ENCODE measurements around the gene MOGAT3. TPM values are rescaled to one million over a fixed set of nuclear protein-coding genes. Genes with fewer than 3 reads are reported as not detected.

MOGAT3 gene
- total and polyA plus RNA-seq, 9 of the 15 experiments (the other 6 are each of a cell fraction or from before 2014, with no cell fraction given): 0.07 to 0.17 (median 0.13) TPM; not detected in 6

DNA sequence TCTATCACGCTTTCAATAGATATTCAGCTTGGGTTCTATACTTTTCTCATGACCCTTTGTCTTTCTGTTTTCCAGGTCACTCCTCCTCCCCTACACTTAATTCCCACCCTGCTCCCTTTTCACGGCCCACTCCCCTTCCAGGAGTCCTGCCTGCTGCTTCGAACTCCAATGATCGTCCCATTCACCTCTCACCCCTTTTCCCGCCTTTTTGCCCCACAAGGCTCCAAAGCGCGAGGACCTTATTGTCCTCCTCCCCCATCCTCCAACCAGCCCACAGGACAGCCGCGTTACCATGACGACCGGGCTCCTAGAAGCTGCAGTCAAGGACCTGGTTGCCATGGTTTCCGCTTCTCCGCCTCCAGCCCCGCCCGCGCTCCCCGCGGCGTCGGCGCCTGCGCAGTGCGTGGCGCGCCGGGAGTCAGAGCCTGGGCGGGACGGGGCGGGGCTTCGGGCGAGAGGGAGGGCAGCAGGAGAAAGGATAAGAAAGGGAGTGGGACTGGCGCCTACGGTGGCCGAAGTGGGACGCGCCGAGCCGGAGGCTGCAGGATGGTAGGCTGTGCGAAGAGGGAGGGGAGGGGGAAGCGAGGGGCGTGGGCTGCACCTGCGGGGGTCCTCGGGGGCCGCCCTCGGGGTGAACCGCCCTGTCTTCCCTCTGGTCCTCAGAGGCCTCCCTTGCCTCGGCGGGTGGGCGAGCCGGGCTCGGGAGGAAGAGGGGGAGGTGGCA lies 46.7 kb downstream of the MOGAT3 start, which contains the start of gene AP1S1 (continued):
- TF ChIP-seq MAFK (IDR thresholded peaks at IDR 0.05; ENCODE audit: low read length) (no peak), KLF10 (CRISPR knock-in tag; IDR thresholded peaks at IDR 0.05) (no peak), FOXJ3 (CRISPR knock-in tag; IDR thresholded peaks at IDR 0.05) (no peak), RB1 (IDR thresholded peaks at IDR 0.05; ENCODE audit: low read depth) (peak; percentile 96), TBP (optimal IDR thresholded peaks at IDR 0.05; ENCODE audit: low read depth, low read length) (peak; percentile 63), HDAC3 (IDR thresholded peaks at IDR 0.05; ENCODE audit: borderline replicate concordance, partially characterized antibody) (no peak), CCAR2 (IDR thresholded peaks at IDR 0.05; ENCODE audit: low read depth, low read length) (no peak), NFE2 (IDR thresholded peaks at IDR 0.05; ENCODE audit: low read depth) (no peak), NUFIP1 (IDR thresholded peaks at IDR 0.05; ENCODE audit: partially characterized antibody) (no peak), DNMT1 (IDR thresholded peaks at IDR 0.05) (no peak), TOE1 (IDR thresholded peaks at IDR 0.05; ENCODE audit: borderline replicate concordance) (peak; percentile 68; the same call in 1 of the 2 replicates), TOE1 (CRISPR knock-in tag; IDR thresholded peaks at IDR 0.05; ENCODE audit: borderline replicate concordance, low read depth) (no peak), NEUROD1 (IDR thresholded peaks at IDR 0.05; ENCODE audit: borderline replicate concordance, low read depth, low read length, partially characterized antibody) (peak; percentile 65), MYNN (IDR thresholded peaks at IDR 0.05) (peak; percentile 92; the same call in 1 of the 2 replicates), MYNN (CRISPR knock-in tag; IDR thresholded peaks at IDR 0.05) (no peak), SLC30A9 (CRISPR knock-in tag; IDR thresholded peaks at IDR 0.05) (no peak), CC2D1A (IDR thresholded peaks at IDR 0.05) (no peak), ERF (CRISPR knock-in tag; IDR thresholded peaks at IDR 0.05) (no peak), U2AF2 (optimal IDR thresholded peaks at IDR 0.05; ENCODE audit: low read depth, low read length) (no peak)
- TF ChIP-seq, protein P1, sequence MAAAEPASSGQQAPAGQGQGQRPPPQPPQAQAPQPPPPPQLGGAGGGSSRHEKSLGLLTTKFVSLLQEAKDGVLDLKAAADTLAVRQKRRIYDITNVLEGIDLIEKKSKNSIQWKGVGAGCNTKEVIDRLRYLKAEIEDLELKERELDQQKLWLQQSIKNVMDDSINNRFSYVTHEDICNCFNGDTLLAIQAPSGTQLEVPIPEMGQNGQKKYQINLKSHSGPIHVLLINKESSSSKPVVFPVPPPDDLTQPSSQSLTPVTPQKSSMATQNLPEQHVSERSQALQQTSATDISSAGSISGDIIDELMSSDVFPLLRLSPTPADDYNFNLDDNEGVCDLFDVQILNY (CRISPR knock-in tag; IDR thresholded peaks at IDR 0.05): 0 out of 2 replicates have a peak, but pooled peaks have one; percentile 62
- TF ChIP-seq, protein P2, sequence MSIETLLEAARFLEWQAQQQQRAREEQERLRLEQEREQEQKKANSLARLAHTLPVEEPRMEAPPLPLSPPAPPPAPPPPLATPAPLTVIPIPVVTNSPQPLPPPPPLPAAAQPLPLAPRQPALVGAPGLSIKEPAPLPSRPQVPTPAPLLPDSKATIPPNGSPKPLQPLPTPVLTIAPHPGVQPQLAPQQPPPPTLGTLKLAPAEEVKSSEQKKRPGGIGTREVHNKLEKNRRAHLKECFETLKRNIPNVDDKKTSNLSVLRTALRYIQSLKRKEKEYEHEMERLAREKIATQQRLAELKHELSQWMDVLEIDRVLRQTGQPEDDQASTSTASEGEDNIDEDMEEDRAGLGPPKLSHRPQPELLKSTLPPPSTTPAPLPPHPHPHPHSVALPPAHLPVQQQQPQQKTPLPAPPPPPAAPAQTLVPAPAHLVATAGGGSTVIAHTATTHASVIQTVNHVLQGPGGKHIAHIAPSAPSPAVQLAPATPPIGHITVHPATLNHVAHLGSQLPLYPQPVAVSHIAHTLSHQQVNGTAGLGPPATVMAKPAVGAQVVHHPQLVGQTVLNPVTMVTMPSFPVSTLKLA (conservative IDR thresholded peaks at IDR 0.05): peak in 1 of 2 experiments; percentile 52; a peak in 1 of 4 replicates
- TF ChIP-seq, protein P3, sequence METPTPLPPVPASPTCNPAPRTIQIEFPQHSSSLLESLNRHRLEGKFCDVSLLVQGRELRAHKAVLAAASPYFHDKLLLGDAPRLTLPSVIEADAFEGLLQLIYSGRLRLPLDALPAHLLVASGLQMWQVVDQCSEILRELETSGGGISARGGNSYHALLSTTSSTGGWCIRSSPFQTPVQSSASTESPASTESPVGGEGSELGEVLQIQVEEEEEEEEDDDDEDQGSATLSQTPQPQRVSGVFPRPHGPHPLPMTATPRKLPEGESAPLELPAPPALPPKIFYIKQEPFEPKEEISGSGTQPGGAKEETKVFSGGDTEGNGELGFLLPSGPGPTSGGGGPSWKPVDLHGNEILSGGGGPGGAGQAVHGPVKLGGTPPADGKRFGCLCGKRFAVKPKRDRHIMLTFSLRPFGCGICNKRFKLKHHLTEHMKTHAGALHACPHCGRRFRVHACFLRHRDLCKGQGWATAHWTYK (CRISPR knock-in tag; IDR thresholded peaks at IDR 0.05): no peak
- TF ChIP-seq, protein P4, sequence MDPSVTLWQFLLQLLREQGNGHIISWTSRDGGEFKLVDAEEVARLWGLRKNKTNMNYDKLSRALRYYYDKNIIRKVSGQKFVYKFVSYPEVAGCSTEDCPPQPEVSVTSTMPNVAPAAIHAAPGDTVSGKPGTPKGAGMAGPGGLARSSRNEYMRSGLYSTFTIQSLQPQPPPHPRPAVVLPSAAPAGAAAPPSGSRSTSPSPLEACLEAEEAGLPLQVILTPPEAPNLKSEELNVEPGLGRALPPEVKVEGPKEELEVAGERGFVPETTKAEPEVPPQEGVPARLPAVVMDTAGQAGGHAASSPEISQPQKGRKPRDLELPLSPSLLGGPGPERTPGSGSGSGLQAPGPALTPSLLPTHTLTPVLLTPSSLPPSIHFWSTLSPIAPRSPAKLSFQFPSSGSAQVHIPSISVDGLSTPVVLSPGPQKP (CRISPR knock-in tag; IDR thresholded peaks at IDR 0.05): no peak
- TF ChIP-seq, protein P5, sequence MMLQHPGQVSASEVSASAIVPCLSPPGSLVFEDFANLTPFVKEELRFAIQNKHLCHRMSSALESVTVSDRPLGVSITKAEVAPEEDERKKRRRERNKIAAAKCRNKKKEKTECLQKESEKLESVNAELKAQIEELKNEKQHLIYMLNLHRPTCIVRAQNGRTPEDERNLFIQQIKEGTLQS (IDR thresholded peaks at IDR 0.05): no peak
- TF ChIP-seq, protein P5 (CRISPR knock-in tag; conservative IDR thresholded peaks at IDR 0.05): no peak

Data from K562 (cell line).